IPS-18a (cell line): ENCODE measurements around the gene ROCK2.
"Not testable (repeated sequence)": the region's sequence is repeated elsewhere in the genome, so short reads cannot be mapped to it uniquely, and the experiment has no call there.

Source experiments
- H3K27ac ChIP-seq: one replicate; pipeline ENCODE4 v1.5.1; 2013; ENCODE audit warnings: low read length
- H3K27me3 ChIP-seq: one replicate; pipeline ENCODE4 v1.6.1; 2013; ENCODE audit warnings: mild to moderate bottlenecking, low read length; ENCODE audit not compliant: control insufficient read depth, insufficient read depth
- H3K36me3 ChIP-seq: one replicate; pipeline ENCODE4 v1.6.1; 2013; ENCODE audit warnings: low read depth, low read length; ENCODE audit not compliant: control insufficient read depth
- H3K4me1 ChIP-seq: one replicate; pipeline ENCODE4 v1.6.1; 2013; ENCODE audit warnings: low read depth, low read length; ENCODE audit not compliant: control insufficient read depth
- H3K4me3 ChIP-seq: one replicate; pipeline ENCODE4 v1.5.1; 2013; ENCODE audit warnings: low read length
- H3K9ac ChIP-seq: one replicate; pipeline ENCODE4 v1.6.1; 2013; ENCODE audit warnings: mild to moderate bottlenecking, low read length, moderate library complexity
- H3K9me3 ChIP-seq: one replicate; pipeline ENCODE4 v1.6.1; 2013; ENCODE audit warnings: low read depth, low read length; ENCODE audit not compliant: control insufficient read depth

ROCK2 gene

GRCh38 chr2:11239666-11240462, 104.6 kb downstream of the ROCK2 start:
- Histone ChIP-seq H3K9me3 (no peaks in the 10 kb centered on the region), H3K9ac (no peak overlapping the region), H3K27ac (no peak overlapping the region), H3K4me1 (no peaks in the 10 kb centered on the region), H3K36me3 (peaks cover 2% of the 10 kb centered on the region), H3K27me3 (no peaks in the 10 kb centered on the region), H3K4me3 (no peak overlapping the region)

GRCh38 chr2:11239147-11239546, 105.3 kb downstream of the ROCK2 start:
- no peaks in the 10 kb centered on the region for H3K9me3 ChIP-seq
- no peaks in the 10 kb centered on the region for H3K27me3 ChIP-seq
- H3K36me3 ChIP-seq, result peaks cover 2% of the 10 kb centered on the region
- H3K27ac ChIP-seq, result no peak overlapping the region
- H3K9ac ChIP-seq, result no peak overlapping the region
- no peaks in the 10 kb centered on the region for H3K4me1 ChIP-seq
- no peak overlapping the region for H3K4me3 ChIP-seq

DNA sequence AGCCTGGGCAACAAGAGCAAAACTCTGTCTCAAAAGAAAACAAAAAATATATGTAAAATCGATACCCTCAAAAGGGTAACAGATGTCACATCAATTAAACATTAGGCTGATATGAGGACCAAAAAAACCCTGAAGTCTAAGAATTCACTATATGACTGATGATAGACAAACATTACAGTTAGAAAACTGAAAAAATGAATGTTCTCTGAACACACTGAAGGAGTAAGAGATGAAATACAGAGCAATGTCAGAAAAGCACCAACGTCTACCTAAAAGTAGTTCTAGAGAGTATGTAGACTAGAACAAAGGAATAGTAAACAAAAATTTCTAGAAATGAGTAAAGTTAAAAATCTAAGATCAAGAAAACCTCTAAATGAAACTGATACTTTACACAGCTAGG, 107.3 kb downstream of the ROCK2 start:
- no peaks in the 10 kb centered on the region for H3K9me3 ChIP-seq
- no peaks in the 10 kb centered on the region for H3K27me3 ChIP-seq
- no peak overlapping the region for H3K9ac ChIP-seq
- no peak overlapping the region for H3K27ac ChIP-seq
- H3K4me3 ChIP-seq, result no peak overlapping the region
- no peaks in the 10 kb centered on the region for H3K4me1 ChIP-seq
- H3K36me3 ChIP-seq, result peaks cover 2% of the 10 kb centered on the region

DNA sequence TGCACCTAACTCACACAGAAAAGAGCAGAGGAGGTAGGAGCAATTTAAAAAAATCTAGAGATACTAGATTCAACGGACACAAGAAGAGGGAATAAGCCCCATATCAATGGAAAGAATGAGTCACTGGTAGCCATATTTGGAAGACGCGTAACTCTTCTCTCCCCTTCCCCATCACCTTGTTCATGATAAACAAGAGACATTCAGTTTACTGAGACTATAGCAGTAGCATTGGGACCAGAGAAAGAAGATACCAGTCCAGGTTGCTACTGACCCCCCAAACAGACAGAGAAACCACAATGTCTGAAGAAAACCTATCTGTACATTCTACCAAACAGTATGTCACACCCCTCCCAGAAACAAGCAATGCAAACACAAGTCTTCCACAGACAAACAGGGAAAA, 108.1 kb downstream of the ROCK2 start:
- H3K4me1 ChIP-seq, result no peaks in the 10 kb centered on the region
- H3K27ac ChIP-seq, result no peak overlapping the region
- H3K9me3 ChIP-seq, result no peaks in the 10 kb centered on the region
- H3K36me3 ChIP-seq, result peaks cover 2% of the 10 kb centered on the region
- no peaks in the 10 kb centered on the region for H3K27me3 ChIP-seq
- no peak overlapping the region for H3K4me3 ChIP-seq
- H3K9ac ChIP-seq, result no peak overlapping the region

- no peaks in the 10 kb centered on the region for H3K27me3 ChIP-seq
- H3K27ac ChIP-seq, result no peak overlapping the region
- H3K9ac ChIP-seq, result no peak overlapping the region
- H3K4me1 ChIP-seq, result no peaks in the 10 kb centered on the region
- peaks cover 2% of the 10 kb centered on the region for H3K36me3 ChIP-seq
- H3K4me3 ChIP-seq, result no peak overlapping the region
- no peaks in the 10 kb centered on the region for H3K9me3 ChIP-seq
Observed at GRCh38 chr2:11235583-11235982, 108.9 kb downstream of the ROCK2 start.

DNA sequence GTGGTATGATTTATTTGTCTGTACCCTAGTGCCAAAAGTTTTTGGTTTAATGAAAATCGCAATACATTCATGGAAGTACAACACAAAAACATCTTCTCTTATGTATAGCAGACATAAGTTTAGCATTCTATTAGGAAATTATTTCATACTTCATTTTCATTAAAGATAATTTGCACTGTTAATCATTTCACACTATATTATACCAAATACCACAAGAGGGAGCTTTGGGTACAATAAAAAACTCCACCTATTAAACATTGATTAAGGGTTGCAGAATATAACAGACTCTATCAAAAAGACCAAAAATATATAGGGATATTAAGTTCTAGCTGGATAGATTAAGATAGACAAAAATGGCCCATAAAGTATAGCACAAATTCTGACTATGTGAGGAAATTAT, 110.1 kb downstream of the ROCK2 start:
- H3K4me1 ChIP-seq, result no peaks in the 10 kb centered on the region
- H3K27me3 ChIP-seq, result no peaks in the 10 kb centered on the region
- peaks cover 2% of the 10 kb centered on the region for H3K36me3 ChIP-seq
- H3K27ac ChIP-seq, result no peak overlapping the region
- H3K9me3 ChIP-seq, result no peaks in the 10 kb centered on the region
- H3K9ac ChIP-seq, result no peak overlapping the region
- no peak overlapping the region for H3K4me3 ChIP-seq

- not testable (repeated sequence) for H3K27ac ChIP-seq, H3K36me3 ChIP-seq, H3K9me3 ChIP-seq, H3K9ac ChIP-seq, H3K4me1 ChIP-seq, H3K4me3 ChIP-seq, H3K27me3 ChIP-seq
Observed at GRCh38 chr2:11231193-11231592, 113.2 kb downstream of the ROCK2 start.

- Histone ChIP-seq H3K36me3 (no peaks in the 10 kb centered on the region), H3K27me3 (no peaks in the 10 kb centered on the region), H3K4me1 (peaks cover 13% of the 10 kb centered on the region), H3K4me3 (no peak overlapping the region), H3K27ac (no peak overlapping the region), H3K9ac (no peak overlapping the region), H3K9me3 (no peaks in the 10 kb centered on the region)
Observed at GRCh38 chr2:11228692-11229091, 115.7 kb downstream of the ROCK2 start.

DNA sequence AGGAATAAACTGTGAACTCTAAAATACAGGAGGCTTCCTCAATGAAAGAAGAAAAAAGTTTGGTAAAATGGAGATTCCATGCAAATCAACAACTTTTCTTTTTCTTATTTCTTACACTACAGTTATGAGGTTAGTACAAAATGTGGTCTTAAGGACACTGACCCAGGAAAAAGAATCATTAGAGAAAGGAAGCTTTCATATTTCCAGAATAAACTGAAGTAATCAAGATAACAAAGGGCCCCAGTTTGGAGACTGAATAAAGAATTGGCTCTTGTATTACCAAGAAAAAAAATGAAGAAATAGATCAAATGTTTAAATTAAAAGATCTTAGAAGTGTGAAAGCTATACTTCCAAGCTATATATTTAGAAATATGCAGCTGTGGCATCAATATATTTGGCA, 116.8 kb downstream of the ROCK2 start:
- no peak overlapping the region for H3K27ac ChIP-seq
- H3K4me1 ChIP-seq, result peaks cover 22% of the 10 kb centered on the region
- H3K9ac ChIP-seq, result no peak overlapping the region
- H3K36me3 ChIP-seq, result no peaks in the 10 kb centered on the region
- H3K4me3 ChIP-seq, result no peak overlapping the region
- no peaks in the 10 kb centered on the region for H3K27me3 ChIP-seq
- H3K9me3 ChIP-seq, result no peaks in the 10 kb centered on the region

DNA sequence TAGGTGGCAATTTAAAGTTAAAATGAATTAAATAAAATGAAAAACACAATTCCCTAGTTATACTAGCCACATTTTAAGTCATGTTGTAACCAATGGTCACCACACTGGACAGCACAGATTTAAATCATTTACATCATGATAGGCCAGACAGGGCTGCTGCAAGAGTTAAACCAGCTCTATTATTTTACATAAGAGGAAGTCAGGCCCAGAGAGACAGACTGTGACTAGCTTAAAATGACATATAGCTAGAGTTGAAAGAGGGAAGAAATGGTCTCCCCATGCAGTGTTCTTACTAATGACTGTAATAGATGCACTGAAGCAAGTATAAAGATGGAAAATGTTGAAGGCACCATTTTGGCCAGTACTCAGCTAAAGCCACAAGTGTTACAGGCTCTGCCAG, 119.5 kb downstream of the ROCK2 start:
- no peaks in the 10 kb centered on the region for H3K9me3 ChIP-seq
- H3K27me3 ChIP-seq, result no peaks in the 10 kb centered on the region
- H3K27ac ChIP-seq, result no peak overlapping the region
- H3K4me3 ChIP-seq, result no peak overlapping the region
- no peak overlapping the region for H3K9ac ChIP-seq
- peaks cover 22% of the 10 kb centered on the region for H3K4me1 ChIP-seq
- peaks cover 5% of the 10 kb centered on the region for H3K36me3 ChIP-seq

DNA sequence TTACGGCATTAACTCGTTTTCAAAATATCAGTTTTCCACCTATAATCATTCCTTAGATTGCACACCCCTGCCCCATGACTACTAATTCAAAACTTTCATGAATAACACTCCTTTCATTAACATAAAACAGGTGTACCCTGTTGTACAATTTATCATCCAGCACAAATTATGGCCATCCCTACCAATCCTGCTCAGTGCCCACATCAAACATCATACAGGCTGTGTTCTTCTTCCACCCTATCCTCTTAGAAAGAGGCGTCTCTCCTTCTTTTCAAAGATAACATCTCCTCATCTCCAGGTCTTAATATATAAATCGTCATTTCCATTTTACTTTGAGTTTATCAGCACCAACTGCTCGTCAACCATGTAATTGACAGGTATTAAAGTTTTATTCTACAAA, 121.6 kb downstream of the ROCK2 start:
- Histone ChIP-seq H3K36me3 (peaks cover 13% of the 10 kb centered on the region), H3K4me1 (peaks cover 22% of the 10 kb centered on the region), H3K27ac (no peak overlapping the region), H3K9ac (no peak overlapping the region), H3K9me3 (no peaks in the 10 kb centered on the region), H3K27me3 (no peaks in the 10 kb centered on the region), H3K4me3 (no peak overlapping the region)

DNA sequence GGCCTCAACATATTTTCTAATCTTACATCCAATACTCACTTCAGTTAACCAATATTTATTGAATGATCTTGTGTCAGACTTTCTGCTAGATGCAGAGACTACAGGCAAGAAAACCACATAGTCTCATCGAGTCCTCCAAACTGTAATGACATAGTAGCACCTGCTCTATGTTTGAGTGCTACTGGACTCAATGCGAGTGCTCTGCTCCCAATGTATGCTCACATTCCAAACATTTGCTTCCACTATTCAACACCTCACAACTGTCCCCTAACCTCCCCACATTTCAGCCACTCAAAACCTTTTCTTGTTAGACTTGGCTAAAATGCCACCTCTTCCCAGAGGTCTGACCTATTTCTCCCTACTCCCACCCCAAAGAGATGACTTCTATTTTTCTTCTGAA, 124.0 kb downstream of the ROCK2 start:
- Histone ChIP-seq H3K4me1 (peaks cover 22% of the 10 kb centered on the region), H3K27me3 (no peaks in the 10 kb centered on the region), H3K36me3 (peaks cover 23% of the 10 kb centered on the region), H3K4me3 (no peak overlapping the region), H3K9ac (no peak overlapping the region), H3K27ac (no peak overlapping the region), H3K9me3 (no peaks in the 10 kb centered on the region)
